Left ventricle myocardium inferior (tissue), 1 donor: ENCODE measurements around the gene ABCB1. TPM values are rescaled to one million over a fixed set of nuclear protein-coding genes. Genes with fewer than 3 reads are reported as not detected.

Experiments
- DNase-seq: peaks from one replicate; pipeline ENCODE4 v3.0.0-alpha.2; 2020
- H3K27ac ChIP-seq: fragments of 200-600 bp; replicated peaks from 2 replicates; pipeline ENCODE4 v1.8.0; 2021
- H3K27me3 ChIP-seq: fragments of 200-600 bp; 2 replicates; pipeline ENCODE4 v1.8.0; 2021; ENCODE audit warnings: low read depth
- H3K36me3 ChIP-seq: fragments of 200-600 bp; 2 replicates; pipeline ENCODE4 v1.8.0; 2021
- H3K4me1 ChIP-seq: fragments of 200-600 bp; 2 replicates; pipeline ENCODE4 v1.8.0; 2021
- H3K4me3 ChIP-seq: fragments of 200-600 bp; 2 replicates; pipeline ENCODE4 v1.8.0; 2021; ENCODE audit warnings: mild to moderate bottlenecking, moderate library complexity
- H3K9me3 ChIP-seq: fragments of 200-600 bp; replicated peaks from 2 replicates; pipeline ENCODE4 v1.8.0; 2021
- CTCF ChIP-seq: fragments of 200-600 bp; IDR thresholded peaks from 2 replicates; pipeline ENCODE4 v1.8.0; 2021; ENCODE audit warnings: antibody characterized with exemption, mild to moderate bottlenecking, borderline replicate concordance
- intact Hi-C: fragments of 100-400 bp; cut with micrococcal nuclease; formaldehyde crosslinking; loops from one replicate; pipeline ENCODE4 v1.11.0; 2022
- total RNA-seq: library from RNA; stranded (reverse); fragmentation: NEBNext Ultra II Directional; extraction: Animal tissue kit (Norgen Biotek cat#: 25700); gene quantifications from one replicate; pipeline ENCODE4 v1.2.1, GENCODE V29; 2021
- donor health status: DM: no; HTN: yes; CAD: no; lungs with severe emphysema.

Gene ABCB1
- total RNA-seq, 1 donor from 2014 or later, result 1.0 TPM

- H3K27ac ChIP-seq, result no peak overlapping the region
- no peaks in the 10 kb centered on the region for H3K27me3 ChIP-seq
- TF ChIP-seq CTCF, result no peak
- H3K4me1 ChIP-seq, result peaks cover 16% of the 10 kb centered on the region
- DNase-seq, result no peak
- H3K9me3 ChIP-seq, result no peaks in the 10 kb centered on the region
- H3K4me3 ChIP-seq, result no peak overlapping the region
- H3K36me3 ChIP-seq, result no peaks in the 10 kb centered on the region
- intact Hi-C loops, result no loop called here
Observed at GRCh38 chr7:87459941-87460340, 140.7 kb downstream of the ABCB1 start.

- no peak for TF ChIP-seq CTCF
- DNase-seq, result no peak
- intact Hi-C loops, result no loop called here
- Histone ChIP-seq H3K27ac (no peak overlapping the region), H3K27me3 (no peaks in the 10 kb centered on the region), H3K4me1 (peaks cover 13% of the 10 kb centered on the region), H3K36me3 (no peaks in the 10 kb centered on the region), H3K4me3 (no peak overlapping the region), H3K9me3 (no peaks in the 10 kb centered on the region)
Observed at GRCh38 chr7:87458148-87458547, 142.5 kb downstream of the ABCB1 start.

GRCh38 chr7:87456247-87456646 is 144.4 kb downstream of the ABCB1 start:
- Histone ChIP-seq H3K9me3 (no peaks in the 10 kb centered on the region), H3K4me3 (no peak overlapping the region), H3K27ac (no peak overlapping the region), H3K27me3 (no peaks in the 10 kb centered on the region), H3K4me1 (peaks cover 13% of the 10 kb centered on the region), H3K36me3 (peaks cover 3% of the 10 kb centered on the region)
- DNase-seq, result no peak
- no peak for TF ChIP-seq CTCF
- intact Hi-C loops, result no loop called here

Other genes starting within 250 kb of the ABCB1 start
- gene ABCB4, start 125.2 kb downstream of the ABCB1 start, total RNA-seq, result 4.2 TPM
- 0.36 TPM for gene RUNDC3B, start 27.5 kb upstream of the ABCB1 start, total RNA-seq